IMR-90 (cell line): Measurements from ENCODE around the gene BNIP5. TPM values are rescaled to one million over a fixed set of nuclear protein-coding genes. Genes with fewer than 3 reads are reported as not detected.

ENCODE experiments used
- ATAC-seq: fragments of 200-7000 bp; cut with Tn5 transposase; 2 replicates; pipeline ENCODE4 v1.9.1; 2020; ENCODE audit warnings: low read depth, mild to moderate bottlenecking, moderate library complexity
- BruUV-seq: library from RNA; stranded (reverse); fragments of 400-500 nt; replicated peaks from 2 replicates; lab custom pipeline; 2021; lab: Mats Ljungman, UMichigan
- CTCF ChIA-PET: fragments of 300-600 bp; formaldehyde crosslinking; extraction: SDS; loops from one replicate; lab custom pipeline; 2021; ENCODE audit warnings: antibody characterized with exemption; lab: Yijun Ruan, JAX
- POLR2A ChIA-PET: fragments of 300-600 bp; sonication (Branson Sonifier 250); formaldehyde crosslinking; loops from one replicate; lab custom pipeline; 2022; ENCODE audit warnings: antibody characterized with exemption; ENCODE audit not compliant: unreplicated experiment; lab: Charles Lee
- DNase-seq: peaks from one replicate; pipeline ENCODE4 v3.0.0; 2013
- H2AFZ ChIP-seq: replicated peaks from 2 replicates; pipeline ENCODE3; 2013; ENCODE audit warnings: low read length, mild to moderate bottlenecking; ENCODE audit not compliant: poor library complexity
- H2AK5ac ChIP-seq: 2 replicates; pipeline ENCODE4 v1.6.1; 2013; ENCODE audit warnings: low read depth, low read length, inconsistent platforms
- H2AK9ac ChIP-seq: replicated peaks from 2 replicates; pipeline ENCODE3; 2013; ENCODE audit warnings: mild to moderate bottlenecking, low read depth, low read length, moderate library complexity; ENCODE audit not compliant: poor library complexity
- H2BK120ac ChIP-seq: 2 replicates; pipeline ENCODE4 v1.6.1; 2013; ENCODE audit warnings: low read depth, low read length, inconsistent platforms
- H2BK15ac ChIP-seq: 3 replicates; pipeline ENCODE4 v1.6.1; 2013; ENCODE audit warnings: low read depth, low read length, inconsistent platforms
- H2BK20ac ChIP-seq: 2 replicates; pipeline ENCODE4 v1.6.1; 2013; ENCODE audit warnings: low read depth, mild to moderate bottlenecking, inconsistent platforms, low read length, moderate library complexity
- H2BK5ac ChIP-seq: 2 replicates; pipeline ENCODE4 v1.6.1; 2013; ENCODE audit warnings: mild to moderate bottlenecking, low read depth, low read length, inconsistent platforms; ENCODE audit not compliant: poor library complexity, severe bottlenecking
- H3K14ac ChIP-seq: replicated peaks from 2 replicates; pipeline ENCODE4 v1.6.1; 2013; ENCODE audit warnings: low read depth, low read length, inconsistent platforms
- H3K18ac ChIP-seq: 2 replicates; pipeline ENCODE4 v1.6.1; 2013; ENCODE audit warnings: low read depth, low read length, control low read depth
- H3K23ac ChIP-seq: 2 replicates; pipeline ENCODE4 v1.6.1; 2013; ENCODE audit warnings: low read depth, low read length, inconsistent platforms
- H3K27ac ChIP-seq: 2 replicates; pipeline ENCODE4 v1.5.1; 2013; ENCODE audit warnings: mild to moderate bottlenecking, control low read depth, low read length; ENCODE audit not compliant: insufficient read depth
- H3K27me3 ChIP-seq: 2 replicates; pipeline ENCODE4 v1.6.1; 2013; ENCODE audit warnings: low read length; ENCODE audit not compliant: control insufficient read depth, insufficient read depth
- H3K36me3 ChIP-seq: 2 replicates; pipeline ENCODE4 v1.6.1; 2013; ENCODE audit warnings: low read length, mixed read lengths; ENCODE audit not compliant: control insufficient read depth, insufficient read depth
- H3K4ac ChIP-seq: 2 replicates; pipeline ENCODE4 v1.6.1; 2013; ENCODE audit warnings: low read depth, low read length, inconsistent platforms
- H3K4me1 ChIP-seq: 2 replicates; pipeline ENCODE4 v1.6.1; 2013; ENCODE audit warnings: low read length, mixed read lengths; ENCODE audit not compliant: control insufficient read depth, insufficient read depth
- H3K4me2 ChIP-seq: 2 replicates; pipeline ENCODE4 v1.6.1; 2013; ENCODE audit warnings: low read depth, mild to moderate bottlenecking, control low read depth, low read length, moderate library complexity
- H3K4me3 ChIP-seq: 2 replicates; pipeline ENCODE4 v1.5.1; 2013; ENCODE audit warnings: low read depth, mild to moderate bottlenecking, control low read depth, low read length, moderate library complexity; ENCODE audit not compliant: insufficient read depth
- H3K56ac ChIP-seq: 2 replicates; pipeline ENCODE4 v1.6.1; 2013; ENCODE audit warnings: low read length, inconsistent platforms; ENCODE audit not compliant: insufficient read depth; ENCODE audit errors: extremely low read depth
- H3K79me1 ChIP-seq, 2 experiments: 2 replicates each; pipeline ENCODE4 v1.6.1; 2013; ENCODE audit warnings: low read length in 2 of 2, inconsistent platforms in 1 of 2, low read depth in 1 of 2
- H3K9ac ChIP-seq: 2 replicates; pipeline ENCODE4 v1.6.1; 2013; ENCODE audit warnings: low read depth, low read length, control low read depth
- H3K9me1 ChIP-seq: 2 replicates; pipeline ENCODE4 v1.6.1; 2013; ENCODE audit warnings: low read length, inconsistent platforms; ENCODE audit not compliant: insufficient read depth
- H3K9me3 ChIP-seq: 2 replicates; pipeline ENCODE4 v1.6.1; 2013; ENCODE audit warnings: low read length; ENCODE audit not compliant: control insufficient read depth, insufficient read depth
- H4K20me1 ChIP-seq: 2 replicates; pipeline ENCODE4 v1.6.1; 2013; ENCODE audit warnings: low read length, inconsistent platforms; ENCODE audit not compliant: insufficient read depth
- H4K5ac ChIP-seq: 2 replicates; pipeline ENCODE4 v1.6.1; 2013; ENCODE audit warnings: mild to moderate bottlenecking, low read depth, low read length, control low read depth
- H4K8ac ChIP-seq, 2 experiments: 2 replicates each; pipeline ENCODE4 v1.6.1; 2013; ENCODE audit warnings: low read depth in 2 of 2, low read length in 2 of 2, control low read depth in 1 of 2, inconsistent platforms in 1 of 2
- H4K91ac ChIP-seq: 2 replicates; pipeline ENCODE4 v1.6.1; 2013; ENCODE audit warnings: low read depth, low read length, inconsistent platforms; ENCODE audit not compliant: insufficient read depth
- CHD1 ChIP-seq: IDR thresholded peaks from 2 replicates; pipeline ENCODE4 v1.6.1; 2012; ENCODE audit warnings: low read depth, low read length, improper control_type of control experiment
- FOS ChIP-seq: fragments of 150-350 bp; IDR thresholded peaks from 2 replicates; pipeline ENCODE4 v1.6.1; 2016; ENCODE audit warnings: low read depth, low read length
- MAZ ChIP-seq: IDR thresholded peaks from 2 replicates; pipeline ENCODE4 v1.6.1; 2012; ENCODE audit warnings: low read depth, mild to moderate bottlenecking, low read length, improper control_type of control experiment, moderate library complexity, borderline replicate concordance
- NFE2L2 ChIP-seq: fragments of 150-350 bp; IDR thresholded peaks from 2 replicates; pipeline ENCODE4 v1.6.1; 2016; ENCODE audit warnings: low read depth, mild to moderate bottlenecking, low read length
- RAD21 ChIP-seq: IDR thresholded peaks from 2 replicates; pipeline ENCODE4 v1.6.1; 2012; ENCODE audit warnings: low read length, improper control_type of control experiment
- RFX5 ChIP-seq: IDR thresholded peaks from 2 replicates; pipeline ENCODE4 v1.8.0; 2012; ENCODE audit warnings: low read depth, mild to moderate bottlenecking, low read length, moderate library complexity
- SMC3 ChIP-seq: fragments of 150-350 bp; IDR thresholded peaks from 2 replicates; pipeline ENCODE4 v1.6.1; 2016; ENCODE audit warnings: low read depth, mild to moderate bottlenecking, antibody characterized with exemption, low read length, moderate library complexity
- WGBS, 2 experiments: methylation state at CpG; one replicate each; pipeline versions ENCODE4 v1.1.5 to v1.1.7; 2013; ENCODE audit warnings: missing lambda C conversion rate in 2 of 2; ENCODE audit not compliant: insufficient read length in 1 of 2; ENCODE audit errors: extremely low coverage in 2 of 2; 5-methylcytosine and 5-hydroxymethylcytosine counted together
- dilution Hi-C: fragments of 300-500 bp; cut with HindIII; formaldehyde crosslinking; loops from one replicate; pipeline ENCODE4 v1.14.3; 2018; ENCODE audit warnings: low sequenced_read_pairs; ENCODE audit not compliant: unreplicated experiment
- in situ Hi-C: fragments of 300-500 bp; cut with MboI; formaldehyde crosslinking; loops from 3 replicates; pipeline ENCODE4 v1.14.3; 2019; ENCODE audit warnings: low sequenced_read_pairs, inconsistent platforms, mixed read lengths
- intact Hi-C: fragments of 100-400 bp; cut with micrococcal nuclease; formaldehyde crosslinking; loops from 2 replicates; pipeline ENCODE4 v1.10.0; 2022
- polyA plus RNA-seq, 3 experiments: library from polyadenylated mRNA; depleted of rRNA; stranded (reverse); fragments of >200 nt; gene quantifications; 2 replicates each; pipeline ENCODE4 v1.2.3, GENCODE V29; 2012; ENCODE audit warnings: low replicate concordance in 1 of 3
- total RNA-seq: library from RNA; depleted of rRNA; stranded (reverse); fragments of >200 nt; gene quantifications from 2 replicates; pipeline ENCODE4 v1.2.3, GENCODE V29; 2012
- TF ChIP-seq, protein P1 (sequence below): fragments of 150-350 bp; IDR thresholded peaks from 2 replicates; pipeline ENCODE4 v1.6.1; 2016; ENCODE audit warnings: low read depth, mild to moderate bottlenecking, low read length, moderate library complexity, borderline replicate concordance

The BNIP5 gene
- total and polyA plus RNA-seq, 2 of the 4 experiments (the other 2 are of a cell fraction), result not detected

DNA sequence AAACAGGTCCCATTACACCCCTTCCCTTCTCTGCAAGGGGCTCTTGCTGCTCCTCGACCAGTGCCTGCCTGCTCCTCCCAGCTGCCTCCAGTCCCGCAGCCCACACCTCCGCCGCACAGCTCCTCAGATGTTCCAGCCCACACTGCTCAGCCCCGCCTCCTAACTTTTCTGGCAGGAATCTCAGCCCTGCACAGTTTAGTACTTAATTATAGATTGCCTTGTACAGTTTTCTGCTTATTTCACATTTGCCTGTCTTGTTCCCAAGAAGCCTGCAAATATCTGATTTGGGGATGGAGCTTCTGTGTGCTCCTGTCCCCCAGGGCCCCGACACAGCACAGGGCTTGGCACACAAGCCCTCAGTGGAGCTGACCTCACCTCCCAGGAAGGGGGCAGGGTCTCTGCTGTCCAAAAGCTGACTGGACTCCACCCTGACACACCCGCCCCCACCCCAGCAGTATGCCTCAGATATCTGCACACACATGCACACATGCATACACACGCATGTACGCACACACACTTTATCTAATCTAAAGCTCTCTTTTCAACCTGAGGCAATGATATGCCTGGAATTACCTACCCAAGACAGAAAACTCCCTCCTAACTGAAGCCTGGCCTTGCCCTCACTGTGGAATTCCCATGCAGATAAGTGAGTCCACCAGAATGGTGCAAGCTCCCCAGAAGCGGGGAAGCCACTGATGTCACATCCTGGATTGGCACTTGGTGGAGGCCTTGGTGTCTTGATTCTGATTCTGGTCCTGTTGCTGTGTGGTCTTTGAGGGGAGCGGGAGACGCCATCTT lies 68.0 kb downstream of the BNIP5 start:
- Histone ChIP-seq H2AFZ (peak overlapping the region; percentile 61), H3K79me1 (no peaks in the 10 kb centered on the region), H4K8ac (no peak overlapping the region), H3K4ac (no peak overlapping the region), H2AK9ac (no peak overlapping the region), H3K18ac (no peak overlapping the region), H3K4me3 (no peak overlapping the region), H2BK120ac (no peak overlapping the region), H3K9me3 (peaks cover 12% of the 10 kb centered on the region), H2BK5ac (no peak overlapping the region), H4K20me1 (no peaks in the 10 kb centered on the region), H4K91ac (no peak overlapping the region), H3K27ac (no peak overlapping the region), H2AK5ac (no peak overlapping the region), H3K14ac (no peak overlapping the region), H3K9me1 (no peaks in the 10 kb centered on the region; the same call in 1 of the 2 replicates), H2BK20ac (no peak overlapping the region), H3K56ac (no peak overlapping the region), H3K36me3 (no peaks in the 10 kb centered on the region), H3K4me2 (no peak overlapping the region), H3K9ac (no peak overlapping the region), H3K27me3 (peaks cover 51% of the 10 kb centered on the region), H3K4me1 (no peaks in the 10 kb centered on the region), H2BK15ac (no peak overlapping the region), H4K5ac (no peak overlapping the region), H3K23ac (no peak overlapping the region)
- dilution Hi-C loops (no loop called here), in situ Hi-C loops (no loop called here), intact Hi-C loops (no loop called here)
- TF ChIP-seq RAD21 (no peak), RFX5 (no peak), FOS (no peak), MAZ (no peak), NFE2L2 (no peak), SMC3 (no peak), CHD1 (no peak)
- TF ChIP-seq, protein P1, sequence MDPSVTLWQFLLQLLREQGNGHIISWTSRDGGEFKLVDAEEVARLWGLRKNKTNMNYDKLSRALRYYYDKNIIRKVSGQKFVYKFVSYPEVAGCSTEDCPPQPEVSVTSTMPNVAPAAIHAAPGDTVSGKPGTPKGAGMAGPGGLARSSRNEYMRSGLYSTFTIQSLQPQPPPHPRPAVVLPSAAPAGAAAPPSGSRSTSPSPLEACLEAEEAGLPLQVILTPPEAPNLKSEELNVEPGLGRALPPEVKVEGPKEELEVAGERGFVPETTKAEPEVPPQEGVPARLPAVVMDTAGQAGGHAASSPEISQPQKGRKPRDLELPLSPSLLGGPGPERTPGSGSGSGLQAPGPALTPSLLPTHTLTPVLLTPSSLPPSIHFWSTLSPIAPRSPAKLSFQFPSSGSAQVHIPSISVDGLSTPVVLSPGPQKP, result no peak
- BruUV-seq, result no TSS peak
- WGBS, 2 experiments, result 62% methylated on average over 2 of the region's 12 CpGs; no CpG with 5 or more reads in 1 of the 2 experiments
- ChIA-PET POLR2A (no interaction called here), CTCF (no interaction called here)
- DNase-seq (peak; percentile 12), ATAC-seq (peak; percentile 80)
